Activated CD4-positive, alpha-beta T cell treated with anti-CD3 and anti-CD28 coated beads, Interleukin-2, amount 10 ng/mL, durations not matched to agents 7 days and 5 days (primary cell): Measurements from ENCODE around the gene ZNF318. TPM values are rescaled to one million over a fixed set of nuclear protein-coding genes. Genes with fewer than 3 reads are reported as not detected.
"Not testable (repeated sequence)": the region's sequence is repeated elsewhere in the genome, so short reads cannot be mapped to it uniquely, and the experiment has no call there.

Experiments
- CTCF ChIA-PET: fragments of 350-600 bp; sonication (Branson Sonifier 250); formaldehyde crosslinking; loops from one replicate; lab custom pipeline; 2021; ENCODE audit warnings: antibody characterized with exemption; lab: Charles Lee
- POLR2A ChIA-PET: fragments of 350-600 bp; sonication (Branson Sonifier 250); formaldehyde crosslinking; loops from one replicate; lab custom pipeline; 2021; ENCODE audit warnings: antibody characterized with exemption; lab: Charles Lee
- DNase-seq: peaks from one replicate; pipeline ENCODE4 v3.0.0-alpha.2; 2020
- H3K27ac Mint-ChIP-seq: one replicate; pipeline ENCODE4 v1.8.0; 2021; ENCODE audit warnings: mild to moderate bottlenecking, moderate library complexity, mixed read lengths
- H3K27me3 Mint-ChIP-seq: one replicate; pipeline ENCODE4 v1.8.0; 2021; ENCODE audit warnings: mixed read lengths
- H3K36me3 Mint-ChIP-seq: one replicate; pipeline ENCODE4 v1.8.0; 2021; ENCODE audit warnings: low read depth, mixed read lengths
- H3K4me1 Mint-ChIP-seq: one replicate; pipeline ENCODE4 v1.8.0; 2021; ENCODE audit warnings: mixed read lengths
- H3K4me3 Mint-ChIP-seq: one replicate; pipeline ENCODE4 v1.8.0; 2021; ENCODE audit warnings: mild to moderate bottlenecking, moderate library complexity, mixed read lengths
- H3K9me3 Mint-ChIP-seq: one replicate; pipeline ENCODE4 v1.8.0; 2021; ENCODE audit warnings: mixed read lengths
- total RNA-seq, 2 experiments: library from RNA; stranded (reverse); gene quantifications; one replicate each; pipeline ENCODE4 v1.2.3, GENCODE V29; 2021

Gene ZNF318
- total RNA-seq, 2 experiments from 2014 or later: 12.8 to 14.5 TPM

DNA sequence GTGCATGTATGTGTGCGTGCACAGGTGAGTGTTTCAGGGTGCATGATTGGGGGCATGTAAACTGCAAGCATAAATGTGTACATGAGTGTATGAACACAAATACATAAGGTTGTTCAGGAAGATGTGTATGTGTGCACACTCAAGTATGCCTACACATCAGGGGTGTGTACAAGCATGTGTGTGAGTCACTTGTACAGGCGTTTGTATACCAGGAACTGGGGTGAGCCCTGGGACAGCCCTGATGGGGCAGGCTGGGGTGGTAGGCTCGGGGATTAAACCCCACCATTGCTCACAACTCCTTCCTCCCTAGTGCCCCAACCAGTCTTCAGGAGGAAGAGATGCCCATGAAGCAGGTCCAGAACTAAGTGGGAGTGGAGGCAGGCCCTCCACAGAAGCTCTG, 65.1 kb downstream of the ZNF318 start:
- CTCF ChIA-PET: no interaction called here
- POLR2A ChIA-PET: no interaction called here
- Mint-ChIP-seq H3K27ac (no peak overlapping the region), H3K9me3 (no peaks in the 10 kb centered on the region), H3K4me3 (no peak overlapping the region), H3K36me3 (no peaks in the 10 kb centered on the region), H3K27me3 (peaks cover 5% of the 10 kb centered on the region), H3K4me1 (peaks cover 10% of the 10 kb centered on the region)
- no peak for DNase-seq

DNA sequence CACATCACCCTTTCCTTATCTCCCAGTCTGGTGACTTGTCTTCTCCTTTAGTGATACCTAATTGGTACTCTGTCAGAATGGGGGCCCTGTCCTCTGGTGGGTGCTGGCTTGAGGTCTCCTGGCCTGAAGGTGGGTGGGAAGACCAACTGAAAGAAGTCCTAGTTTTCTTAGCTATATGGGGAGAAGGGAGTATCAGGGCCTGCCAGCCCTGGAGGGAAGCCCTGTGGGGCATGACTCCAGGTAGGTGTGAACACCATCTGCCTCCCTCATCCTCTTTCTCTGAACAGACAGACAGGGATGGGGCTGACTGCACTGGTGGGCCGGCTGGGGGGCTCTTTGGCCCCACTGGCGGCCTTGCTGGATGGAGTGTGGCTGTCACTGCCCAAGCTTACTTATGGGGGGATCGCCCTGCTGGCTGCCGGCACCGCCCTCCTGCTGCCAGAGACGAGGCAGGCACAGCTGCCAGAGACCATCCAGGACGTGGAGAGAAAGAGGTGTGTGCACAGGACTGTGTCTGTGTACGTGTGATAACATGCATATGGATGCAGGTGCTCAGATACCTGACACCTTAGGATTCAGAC, 65.6 kb downstream of the ZNF318 start:
- POLR2A ChIA-PET: no interaction called here
- DNase-seq: no peak
- Mint-ChIP-seq H3K27ac (no peak overlapping the region), H3K4me3 (no peak overlapping the region), H3K27me3 (peaks cover 5% of the 10 kb centered on the region), H3K36me3 (no peaks in the 10 kb centered on the region), H3K9me3 (no peaks in the 10 kb centered on the region), H3K4me1 (peaks cover 5% of the 10 kb centered on the region)
- CTCF ChIA-PET: no interaction called here

DNA sequence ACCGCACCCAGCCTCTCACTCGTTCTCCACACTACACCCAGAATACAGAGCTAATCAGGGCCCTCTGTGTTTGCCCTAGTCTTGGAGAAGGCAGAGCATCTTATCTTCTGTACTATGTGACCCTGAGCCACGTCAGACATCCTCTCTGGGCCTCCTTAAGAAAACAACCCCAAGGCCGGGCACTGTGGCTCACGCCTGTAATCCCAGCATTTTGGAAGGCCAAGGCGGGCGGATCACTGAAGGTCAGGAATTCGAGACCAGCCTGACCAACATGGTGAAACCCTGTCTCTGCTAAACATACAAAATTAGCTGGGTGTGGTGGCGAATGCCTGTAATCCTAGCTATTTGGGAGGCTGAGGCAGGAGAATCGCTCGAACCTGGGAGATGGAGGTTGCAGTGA, 66.4 kb downstream of the ZNF318 start:
- H3K9me3 Mint-ChIP-seq, H3K4me3 Mint-ChIP-seq, H3K4me1 Mint-ChIP-seq, CTCF ChIA-PET, H3K36me3 Mint-ChIP-seq, H3K27me3 Mint-ChIP-seq, DNase-seq, POLR2A ChIA-PET, H3K27ac Mint-ChIP-seq: not testable (repeated sequence)

GRCh38 chr6:43302126-43302525, 67.3 kb downstream of the ZNF318 start:
- no peaks in the 10 kb centered on the region for H3K36me3 Mint-ChIP-seq
- DNase-seq: no peak
- ChIA-PET POLR2A (no interaction called here), CTCF (no interaction called here)
- H3K9me3 Mint-ChIP-seq: no peaks in the 10 kb centered on the region
- H3K27me3 Mint-ChIP-seq: peaks cover 8% of the 10 kb centered on the region
- H3K27ac Mint-ChIP-seq: no peak overlapping the region
- no peaks in the 10 kb centered on the region for H3K4me1 Mint-ChIP-seq
- H3K4me3 Mint-ChIP-seq: no peak overlapping the region

DNA sequence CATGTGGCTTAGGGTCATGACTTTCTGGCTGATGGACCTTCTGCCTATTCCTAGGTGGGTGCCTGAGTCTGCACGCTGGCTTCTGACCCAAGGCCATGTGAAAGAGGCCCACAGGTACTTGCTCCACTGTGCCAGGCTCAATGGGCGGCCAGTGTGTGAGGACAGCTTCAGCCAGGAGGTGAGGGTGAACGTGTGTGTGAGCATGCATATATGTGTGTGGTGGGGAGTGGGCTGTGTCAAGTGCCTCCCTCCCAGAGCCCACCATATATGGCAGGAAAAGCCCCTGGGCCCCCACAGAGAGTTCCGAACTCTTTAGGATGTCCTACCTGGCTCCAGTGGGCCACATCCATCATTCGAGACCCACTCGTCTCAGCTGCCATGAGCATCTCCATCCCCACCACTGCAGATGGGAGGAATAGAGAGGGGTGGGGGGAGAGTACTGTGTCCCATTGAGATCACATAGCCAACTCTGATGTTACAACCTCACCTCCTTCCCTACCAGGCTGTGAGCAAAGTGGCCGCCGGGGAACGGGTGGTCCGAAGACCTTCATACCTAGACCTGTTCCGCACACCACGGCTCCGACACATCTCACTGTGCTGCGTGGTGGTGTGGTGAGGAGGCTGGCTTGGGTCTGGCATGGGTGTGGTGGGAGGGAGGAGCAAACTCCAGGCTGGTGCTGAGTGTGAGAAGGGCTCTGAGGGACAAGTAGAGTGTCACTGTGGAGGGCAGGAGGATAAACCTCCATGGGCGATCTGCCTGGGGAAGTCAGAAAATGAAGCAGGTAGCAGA, 68.2 kb downstream of the ZNF318 start:
- H3K27me3 Mint-ChIP-seq: peaks cover 8% of the 10 kb centered on the region
- CTCF ChIA-PET: interaction anchor here (1.5 kb wide), 1 partner anchor 125 kb away, joined by 3 read pairs; no protein-coding TSS in a partner anchor
- POLR2A ChIA-PET: no interaction called here
- H3K36me3 Mint-ChIP-seq: no peaks in the 10 kb centered on the region
- H3K9me3 Mint-ChIP-seq: no peaks in the 10 kb centered on the region
- DNase-seq: no peak
- H3K27ac Mint-ChIP-seq: no peak overlapping the region
- no peak overlapping the region for H3K4me3 Mint-ChIP-seq
- no peaks in the 10 kb centered on the region for H3K4me1 Mint-ChIP-seq

GRCh38 chr6:43299338-43300293, 69.8 kb downstream of the ZNF318 start:
- Mint-ChIP-seq H3K4me1 (no peaks in the 10 kb centered on the region), H3K27me3 (peaks cover 8% of the 10 kb centered on the region), H3K36me3 (no peaks in the 10 kb centered on the region), H3K27ac (no peak overlapping the region), H3K9me3 (no peaks in the 10 kb centered on the region), H3K4me3 (no peak overlapping the region)
- no peak for DNase-seq
- ChIA-PET CTCF (interaction anchor here (1.0 to 2.0 kb wide), 4 partner anchors 9 to 127 kb away, joined by 3 to 9 read pairs (median 4); partner anchors contain the start of gene CRIP3), POLR2A (interaction anchor here (0.7 kb wide), 1 partner anchor 22 kb away, joined by 3 read pairs; no protein-coding TSS in a partner anchor)

- no peaks in the 10 kb centered on the region for H3K9me3 Mint-ChIP-seq
- no peaks in the 10 kb centered on the region for H3K36me3 Mint-ChIP-seq
- peaks cover 8% of the 10 kb centered on the region for H3K27me3 Mint-ChIP-seq
- H3K4me3 Mint-ChIP-seq: no peak overlapping the region
- H3K4me1 Mint-ChIP-seq: no peaks in the 10 kb centered on the region
- POLR2A ChIA-PET: interaction anchor here (0.7 kb wide), 1 partner anchor 23 kb away, joined by 3 read pairs; no protein-coding TSS in a partner anchor
- no peak overlapping the region for H3K27ac Mint-ChIP-seq
- CTCF ChIA-PET: interaction anchor here (1.1 to 2.0 kb wide), 3 partner anchors 10 to 23 kb away, joined by 3 to 9 read pairs (median 4); partner anchors contain the start of gene CRIP3
- DNase-seq: no peak
Measured at GRCh38 chr6:43298565-43299337, 70.7 kb downstream of the ZNF318 start.

- CTCF ChIA-PET: interaction anchor here (1.1 to 2.3 kb wide), 5 partner anchors 10 to 69 kb away, joined by 3 to 16 read pairs (median 5); partner anchors contain the start of genes CRIP3 and DNPH1
Measured at GRCh38 chr6:43297644-43298564, 71.5 kb downstream of the ZNF318 start, which contains the start of gene SLC22A7. Gene SLC22A7, plus strand, starts transcription at chr6:43298260. Its CDS starts 99 bp downstream, at chr6:43298359.

DNA sequence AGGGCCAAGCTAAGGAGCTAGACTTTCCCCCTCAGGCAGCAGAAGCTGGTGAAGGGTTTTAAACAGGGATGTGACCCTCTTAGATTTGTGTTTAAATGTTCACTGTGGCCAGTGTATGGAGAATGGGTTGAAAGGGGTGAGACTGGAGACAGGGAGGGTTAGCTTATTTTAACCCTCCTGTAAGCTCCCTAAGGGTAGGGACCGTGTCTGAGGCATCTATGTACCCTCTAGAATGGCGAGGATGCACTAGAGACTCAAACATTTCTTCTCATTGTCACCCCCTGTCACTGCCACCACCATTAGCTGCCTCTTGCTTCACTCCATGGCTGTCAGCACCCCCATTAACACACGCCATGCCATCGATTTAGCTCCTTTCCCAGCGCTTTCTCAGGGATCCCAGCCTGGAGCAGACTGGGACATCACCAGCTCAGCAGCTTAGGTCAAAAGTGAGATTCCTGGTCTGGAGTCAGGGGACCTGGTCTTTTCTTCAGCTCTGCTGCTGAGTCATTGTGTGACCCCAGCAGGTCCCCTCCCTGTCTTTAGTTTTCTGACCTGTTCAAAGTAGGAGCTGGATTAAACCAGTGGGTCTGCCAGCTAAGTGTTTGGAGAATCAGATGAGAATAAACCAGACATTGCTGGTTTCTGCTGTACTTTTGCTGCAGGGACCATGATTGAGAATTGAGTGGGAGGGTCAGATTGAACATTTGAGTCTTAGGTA, 72.5 kb downstream of the ZNF318 start:
- H3K36me3 Mint-ChIP-seq: no peaks in the 10 kb centered on the region
- no peaks in the 10 kb centered on the region for H3K9me3 Mint-ChIP-seq
- no peaks in the 10 kb centered on the region for H3K4me1 Mint-ChIP-seq
- no peak overlapping the region for H3K27ac Mint-ChIP-seq
- ChIA-PET CTCF (interaction anchor here (0.6 to 2.3 kb wide), 8 partner anchors 11 to 509 kb away, joined by 3 to 16 read pairs (median 4); partner anchors contain the start of genes CRIP3 and DNPH1), POLR2A (no interaction called here)
- H3K27me3 Mint-ChIP-seq: peaks cover 8% of the 10 kb centered on the region
- H3K4me3 Mint-ChIP-seq: no peak overlapping the region
- no peak for DNase-seq

More at GRCh38 chr6:43297644-43298564, 71.5 kb downstream of the ZNF318 start, which contains the start of gene SLC22A7:
- Mint-ChIP-seq H3K4me3 (no peak within 1 kb of the TSS), H3K36me3 (no peaks in the 10 kb centered on the region), H3K27me3 (peaks cover 8% of the 10 kb centered on the region), H3K27ac (no peak within 1 kb of the TSS), H3K4me1 (no peaks in the 10 kb centered on the region), H3K9me3 (no peaks in the 10 kb centered on the region)
- POLR2A ChIA-PET: no interaction called here
- no peak for DNase-seq

- CTCF ChIA-PET: interaction anchor here (0.6 to 2.3 kb wide), 5 partner anchors 12 to 377 kb away, joined by 3 to 16 read pairs (median 3); partner anchors contain the start of gene CRIP3
Measured at GRCh38 chr6:43295456-43295855, 74.0 kb downstream of the ZNF318 start.

More at GRCh38 chr6:43295456-43295855, 74.0 kb downstream of the ZNF318 start:
- Mint-ChIP-seq H3K9me3 (no peaks in the 10 kb centered on the region), H3K27me3 (peaks cover 9% of the 10 kb centered on the region), H3K4me3 (no peak overlapping the region), H3K27ac (no peak overlapping the region), H3K4me1 (no peaks in the 10 kb centered on the region), H3K36me3 (no peaks in the 10 kb centered on the region)
- POLR2A ChIA-PET: no interaction called here
- no peak for DNase-seq
